HG02678 (cell line): ENCODE measurements around the gene CRYAA.
A peak's percentile ranks its signal among the peaks of the same experiment; 100 is the strongest.
"Not testable (repeated sequence)": the region's sequence is repeated elsewhere in the genome, so short reads cannot be mapped to it uniquely, and the experiment has no call there.

ENCODE experiments used
- ATAC-seq: cut with Tn5 transposase; IDR thresholded peaks from one replicate; pipeline ENCODE4 v1.9.1; 2021; ENCODE audit warnings: mild to moderate bottlenecking, moderate library complexity; ENCODE audit not compliant: unreplicated experiment

Gene CRYAA

GRCh38 chr21:43168708-43169107 is at the start of gene CRYAA:
TSS of gene CRYAA (plus strand) at chr21:43169008. CDS start at chr21:43169100, 92 bp downstream.
- not testable (repeated sequence) for ATAC-seq

DNA sequence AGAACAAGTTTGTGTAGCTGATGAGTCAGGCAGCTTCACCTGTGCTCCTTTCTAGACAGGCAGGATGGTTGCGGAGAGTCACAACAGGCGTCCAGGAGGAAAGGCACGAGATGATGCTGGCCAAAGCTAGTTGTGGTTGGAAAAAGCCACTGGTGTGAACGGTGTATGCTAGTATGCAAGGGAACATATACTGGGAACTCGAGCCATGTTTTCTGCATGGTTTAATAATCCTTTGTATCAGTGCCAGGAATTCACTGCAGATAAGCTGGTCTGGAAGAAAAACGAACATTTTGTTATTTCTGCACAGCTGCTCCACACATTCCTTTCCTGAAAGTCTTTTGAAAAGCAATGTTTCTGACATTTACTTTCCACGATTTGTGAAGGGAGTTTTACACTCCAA is 38.7 kb upstream of the CRYAA start:
- not testable (repeated sequence) for ATAC-seq

GRCh38 chr21:43134520-43134919 is 34.3 kb upstream of the CRYAA start:
- not testable (repeated sequence) for ATAC-seq

GRCh38 chr21:43138944-43139343 is 29.9 kb upstream of the CRYAA start:
- ATAC-seq: not testable (repeated sequence)

DNA sequence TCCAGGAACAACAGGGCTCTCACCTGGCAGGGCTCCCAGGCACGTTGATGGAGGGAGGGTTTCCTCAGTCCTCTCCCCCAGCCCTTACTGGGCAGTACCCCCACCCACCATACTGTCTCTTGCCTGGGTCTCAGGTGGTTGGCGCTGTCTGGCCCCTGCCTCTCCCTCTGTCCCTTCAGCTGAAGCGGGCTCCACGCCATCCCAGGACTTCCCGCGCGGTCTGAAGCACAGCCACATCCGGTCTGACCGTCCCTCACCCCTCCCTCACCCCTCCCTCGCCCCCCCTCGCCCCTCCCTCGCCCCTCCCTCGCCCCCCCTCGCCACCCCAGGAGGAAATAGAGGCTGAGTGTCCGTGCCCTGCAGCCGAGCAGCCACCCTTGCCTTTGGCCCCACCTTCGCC is 27.4 kb upstream of the CRYAA start:
- ATAC-seq: not testable (repeated sequence)

DNA sequence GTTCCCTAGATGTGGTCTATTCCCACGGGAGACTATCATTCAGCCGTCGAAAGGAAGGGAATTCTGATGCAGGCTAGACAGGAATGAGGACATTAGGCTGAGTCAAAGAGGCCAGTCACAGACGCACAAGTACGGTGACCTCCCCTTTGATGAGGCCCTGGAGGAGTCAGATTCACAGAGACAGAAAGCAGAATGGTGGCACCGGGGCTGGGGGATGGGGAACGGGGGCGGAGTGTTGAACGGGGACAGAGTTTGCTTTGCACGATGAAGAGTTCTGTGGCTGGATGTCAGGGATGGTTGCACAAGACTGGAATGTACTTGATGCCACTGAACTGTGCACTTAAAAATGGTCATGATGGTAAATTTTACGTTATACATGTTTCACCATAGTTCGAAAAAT is 22.2 kb upstream of the CRYAA start:
- ATAC-seq: not testable (repeated sequence)

GRCh38 chr21:43147999-43148398 is 20.8 kb upstream of the CRYAA start:
- ATAC-seq: not testable (repeated sequence)

- ATAC-seq: not testable (repeated sequence)
Observed at GRCh38 chr21:43149344-43149743, 19.5 kb upstream of the CRYAA start.

GRCh38 chr21:43153601-43154000 is 15.2 kb upstream of the CRYAA start:
- ATAC-seq: not testable (repeated sequence)

- ATAC-seq: not testable (repeated sequence)
Observed at GRCh38 chr21:43159279-43160175, 9.3 kb upstream of the CRYAA start.

DNA sequence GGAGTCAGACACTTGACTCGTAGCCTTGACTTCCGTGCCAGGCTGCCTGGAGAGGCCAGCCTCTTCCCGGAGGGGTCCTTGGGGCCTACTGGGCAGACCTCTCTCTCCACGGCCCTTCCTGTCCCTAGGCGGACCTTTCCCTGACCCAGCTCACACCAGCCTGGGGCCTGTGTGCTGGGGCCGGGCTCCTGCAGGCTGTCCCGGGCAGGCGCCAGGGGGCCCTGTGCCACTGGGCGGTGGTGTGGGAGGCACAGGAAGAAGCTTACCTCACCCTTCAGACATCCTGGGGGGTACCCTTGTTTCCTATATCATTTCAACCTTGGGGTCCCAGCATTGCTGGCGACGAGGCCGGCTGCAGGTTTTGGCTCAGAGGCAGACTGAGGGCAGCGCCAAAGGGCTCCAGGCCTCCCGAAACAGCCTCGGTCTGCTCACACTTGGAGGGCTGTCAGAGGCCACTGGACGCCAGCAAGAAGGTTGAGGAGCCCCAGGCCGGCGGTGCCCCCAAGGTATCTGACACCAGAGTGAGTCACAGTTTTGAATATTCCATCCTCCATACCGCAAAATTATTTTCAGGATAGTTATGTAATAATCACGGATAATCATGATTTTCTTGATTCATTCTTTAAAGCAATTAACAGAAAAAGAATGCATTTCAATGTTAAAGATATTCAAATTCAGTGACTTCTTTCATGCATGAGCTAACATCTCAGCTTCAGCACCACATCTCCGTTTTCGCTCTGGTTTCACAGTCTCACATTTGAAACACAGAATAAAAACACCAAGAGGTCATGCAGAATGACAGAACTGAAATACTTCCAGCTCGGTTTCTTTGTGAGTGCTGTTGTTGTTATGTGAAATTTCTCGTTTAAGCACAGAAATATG is 6.7 kb upstream of the CRYAA start:
- not testable (repeated sequence) for ATAC-seq

- ATAC-seq: not testable (repeated sequence)
Observed at GRCh38 chr21:43162708-43163205, 6.1 kb upstream of the CRYAA start.

DNA sequence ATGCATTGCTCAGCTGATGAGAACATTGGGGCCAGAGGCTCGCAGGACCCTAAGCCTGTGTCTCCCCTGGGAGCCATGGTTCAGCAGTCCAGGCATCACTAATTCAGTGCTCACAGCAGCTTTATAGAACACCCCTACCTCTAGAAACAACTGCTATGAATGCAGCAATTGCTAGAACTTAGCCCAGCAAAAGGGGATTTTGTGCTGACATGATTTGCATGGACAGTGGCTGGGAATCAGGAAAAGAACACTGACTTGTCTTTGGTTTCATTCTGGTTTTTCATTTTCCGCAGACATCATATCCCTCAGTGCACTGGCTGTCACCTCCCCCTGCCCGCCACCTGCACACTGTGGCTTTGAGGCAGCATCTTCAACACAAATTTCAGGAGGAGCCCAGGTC is 4.0 kb upstream of the CRYAA start:
- ATAC-seq: peak; percentile 57

- ATAC-seq: not testable (repeated sequence)
Observed at GRCh38 chr21:43165734-43166133, 3.1 kb upstream of the CRYAA start.

- ATAC-seq: not testable (repeated sequence)
Observed at GRCh38 chr21:43169230-43169886, 550 bp downstream of the CRYAA start.

DNA sequence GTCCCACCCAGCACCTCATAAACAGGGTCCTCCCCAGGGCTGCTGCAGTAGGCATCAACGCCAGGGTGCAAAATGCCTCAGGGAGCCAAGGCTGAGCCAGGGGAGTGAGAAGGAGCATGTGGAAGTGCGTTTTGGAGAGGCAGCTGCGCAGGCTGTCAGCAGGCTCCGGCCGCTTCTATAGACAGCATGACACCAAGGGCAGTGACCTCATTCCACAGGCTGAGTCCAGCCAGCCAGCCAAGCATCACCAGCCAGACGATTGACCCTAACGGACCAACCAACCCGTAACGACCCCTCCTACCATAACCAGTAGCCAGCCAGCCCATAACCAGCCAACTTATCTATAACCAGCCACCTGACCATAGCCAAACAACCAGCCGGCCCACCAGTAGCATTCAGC is 1.1 kb downstream of the CRYAA start:
- ATAC-seq: not testable (repeated sequence)

DNA sequence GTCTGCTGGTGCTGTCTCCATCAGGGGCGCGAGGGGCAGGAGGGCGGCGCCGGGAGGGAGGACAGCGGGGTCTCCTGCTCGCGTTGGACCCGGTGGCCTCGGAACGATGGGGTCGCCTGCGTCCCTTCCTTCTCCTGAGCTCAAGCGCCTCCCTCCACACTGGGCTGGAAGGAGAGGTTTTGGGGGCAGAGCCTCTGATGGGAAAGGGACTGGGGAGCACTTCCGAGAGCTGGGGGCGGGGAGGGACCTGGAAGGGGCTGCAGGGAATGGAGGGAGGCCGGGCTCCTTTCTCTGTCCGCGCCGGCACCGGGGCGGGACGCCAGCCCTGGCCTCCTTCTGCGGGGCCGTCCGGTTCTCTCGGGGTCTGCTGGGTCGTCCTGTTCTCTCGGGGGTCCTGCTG is 4.0 kb downstream of the CRYAA start:
- not testable (repeated sequence) for ATAC-seq

GRCh38 chr21:43173438-43173837 is 4.6 kb downstream of the CRYAA start:
- not testable (repeated sequence) for ATAC-seq

DNA sequence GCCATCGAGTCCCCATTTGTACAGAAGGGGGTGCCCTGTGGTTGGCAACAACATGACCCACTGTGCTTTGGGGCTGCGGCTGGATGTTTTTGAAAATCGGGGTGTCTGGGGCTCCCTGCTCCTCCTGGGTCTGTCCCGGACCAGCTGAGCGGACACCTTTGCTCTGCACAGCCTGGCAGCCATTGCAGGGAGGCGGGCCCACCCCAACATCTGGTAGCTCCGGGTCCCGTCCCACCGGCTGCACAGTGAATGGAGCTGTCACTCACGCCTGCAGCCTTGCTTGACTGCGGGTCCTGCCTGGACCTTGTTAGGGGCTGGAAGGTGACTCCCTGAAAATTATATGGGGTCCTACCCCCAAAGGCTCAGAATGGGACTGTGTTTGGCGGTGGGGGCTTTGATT is 5.1 kb downstream of the CRYAA start:
- ATAC-seq: not testable (repeated sequence)

DNA sequence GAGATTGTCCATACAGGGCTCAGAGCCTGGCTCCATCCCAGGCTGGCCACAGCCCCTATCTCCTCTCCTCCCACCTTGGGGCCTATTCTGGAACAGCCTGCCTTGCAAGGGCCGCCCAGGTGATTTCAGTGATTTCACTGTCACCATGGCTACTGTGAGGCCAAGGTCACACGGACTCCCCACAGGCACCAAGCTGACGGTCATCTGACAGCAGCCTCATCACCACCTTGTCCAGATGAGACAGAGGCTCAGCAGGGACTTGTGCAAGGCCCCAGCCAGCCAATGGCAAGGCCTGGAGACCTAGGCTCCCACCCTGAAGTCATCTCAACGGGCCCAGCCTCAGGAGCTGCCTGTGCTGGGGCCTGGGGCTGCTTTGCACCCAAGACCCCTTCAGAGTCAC is 6.2 kb downstream of the CRYAA start:
- ATAC-seq: not testable (repeated sequence)

- ATAC-seq: not testable (repeated sequence)
Observed at GRCh38 chr21:43176621-43177020, 7.8 kb downstream of the CRYAA start.
